Hippocampal formation (tissue), 2 donors: ENCODE results near the gene METTL1.

Experiments used
- DNase-seq, 2 donors: peaks; one replicate each; lab custom pipeline; 2025; lab: John Stamatoyannopoulos, UW

METTL1 gene

DNA sequence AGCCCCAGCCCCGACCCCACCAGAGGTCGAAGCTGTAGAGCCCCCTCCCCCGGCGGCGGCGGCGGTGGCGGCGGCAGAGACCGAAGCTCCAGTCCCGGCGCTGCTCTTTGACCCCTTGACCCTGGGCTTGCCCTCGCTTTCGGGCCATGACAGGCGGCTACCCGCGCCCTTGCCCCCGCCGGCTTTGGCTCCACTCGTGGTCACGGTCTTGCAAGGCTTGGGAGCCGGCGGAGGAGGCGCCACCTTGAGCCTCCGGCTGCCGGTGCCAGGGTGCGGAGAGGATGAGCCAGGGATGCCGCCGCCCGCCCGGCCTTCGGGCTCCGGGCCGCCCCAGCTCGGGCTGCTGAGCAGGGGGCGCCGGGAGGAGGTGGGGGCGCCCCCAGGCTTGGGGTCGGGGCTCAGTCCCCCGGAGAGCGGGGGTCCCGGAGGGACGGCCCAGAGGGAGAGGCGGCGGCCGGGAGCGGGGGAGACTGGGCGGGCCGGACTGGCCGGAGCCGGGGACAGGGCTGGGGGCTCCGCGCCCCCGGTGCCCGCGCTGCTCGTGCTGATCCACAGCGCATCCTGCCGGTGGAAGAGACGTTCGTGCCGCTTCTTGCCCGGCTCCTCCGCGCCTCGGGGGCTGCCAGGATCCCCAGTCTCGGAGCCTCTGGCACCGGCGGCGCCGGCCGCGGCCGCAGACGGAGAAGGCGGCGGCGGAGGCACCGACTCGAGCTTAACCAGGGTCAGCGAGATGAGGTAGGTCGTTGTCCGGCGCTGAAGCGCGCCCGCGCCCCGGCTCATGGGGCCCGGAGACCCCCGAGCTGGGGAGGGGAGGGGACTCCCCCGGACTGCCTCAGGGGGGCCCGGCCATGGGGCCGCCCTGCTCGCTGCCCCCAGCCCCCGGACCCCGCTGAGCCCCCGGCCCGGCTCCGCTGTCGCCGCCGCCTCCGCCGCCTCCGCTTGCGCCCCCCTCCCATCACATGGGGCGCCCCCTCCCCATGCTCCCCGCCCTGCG is 34.1 kb downstream of the METTL1 start:
- no peak for DNase-seq

DNA sequence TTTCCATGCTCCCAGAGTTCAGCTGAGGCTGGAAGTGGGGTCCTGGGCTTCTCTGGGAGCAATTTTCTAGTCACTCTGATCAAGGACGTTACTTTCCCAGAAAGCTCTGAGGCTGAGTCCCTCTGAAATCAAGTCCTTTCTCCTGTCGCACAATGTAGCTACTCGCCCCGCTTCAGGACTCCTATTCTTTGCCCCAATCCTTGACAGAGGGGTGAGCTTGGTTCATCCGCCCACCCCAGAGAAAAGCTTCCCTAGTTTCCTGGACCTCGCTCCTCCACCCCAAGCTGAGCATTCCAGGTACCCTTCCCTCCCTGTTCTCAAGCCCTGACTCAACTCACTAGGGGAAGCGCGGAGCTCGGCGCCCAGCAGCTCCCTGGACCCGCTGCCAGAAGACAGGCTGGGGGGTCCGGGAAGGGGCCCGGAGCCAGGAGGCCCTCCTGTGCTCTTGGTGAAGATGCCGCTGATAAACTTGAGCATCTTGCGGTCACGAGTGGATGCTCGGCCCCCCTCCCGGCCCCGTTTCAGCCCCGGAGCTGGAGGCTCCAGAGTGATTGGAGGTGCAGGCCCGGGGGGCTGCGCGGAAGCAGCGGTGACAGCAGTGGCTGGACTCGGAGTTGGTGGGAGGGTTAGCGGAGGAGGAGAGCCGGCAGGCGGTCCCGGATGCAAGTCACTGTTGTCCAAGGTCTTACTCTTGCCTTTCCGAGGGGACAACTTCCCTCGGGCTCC is 35.0 kb downstream of the METTL1 start:
- no peak for DNase-seq

DNA sequence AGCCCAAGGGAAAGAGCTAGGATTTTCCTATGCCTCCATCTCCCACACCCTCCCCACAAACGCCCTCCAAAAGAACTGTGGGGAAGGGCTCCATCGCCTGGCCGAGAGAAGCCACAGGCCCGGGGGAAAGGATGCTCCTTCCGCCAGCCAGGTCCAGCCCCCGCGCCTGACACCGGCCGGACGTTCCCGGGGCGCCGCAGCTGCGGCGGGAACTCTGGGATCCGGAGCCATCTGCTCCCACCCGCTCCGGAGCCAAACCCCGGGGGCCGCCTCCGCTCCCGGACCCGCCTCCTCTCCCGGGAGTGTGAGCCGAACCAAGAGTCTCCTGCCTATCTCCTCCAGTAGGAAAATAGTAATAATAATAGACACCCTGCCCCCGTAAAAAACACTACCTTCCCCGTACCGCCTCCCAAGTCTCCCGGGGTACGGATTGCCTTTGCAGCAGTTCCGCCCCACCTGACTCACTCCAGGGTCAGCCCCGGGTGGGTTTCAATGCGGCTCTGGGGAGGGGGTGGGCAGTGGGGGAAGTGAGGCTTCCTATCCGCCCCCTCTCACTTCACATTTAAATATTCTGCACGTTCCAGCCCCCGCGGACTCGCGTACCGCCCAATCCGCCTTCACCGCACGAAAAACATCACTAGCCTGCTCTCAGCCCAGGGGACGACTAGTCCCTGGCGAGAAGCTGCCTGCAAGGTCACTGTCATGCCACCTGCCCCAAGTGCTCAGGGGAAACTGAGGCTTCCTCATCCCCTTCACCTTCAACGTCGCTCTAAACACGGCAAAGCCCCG is 35.8 kb downstream of the METTL1 start:
- DNase-seq: no peak

DNA sequence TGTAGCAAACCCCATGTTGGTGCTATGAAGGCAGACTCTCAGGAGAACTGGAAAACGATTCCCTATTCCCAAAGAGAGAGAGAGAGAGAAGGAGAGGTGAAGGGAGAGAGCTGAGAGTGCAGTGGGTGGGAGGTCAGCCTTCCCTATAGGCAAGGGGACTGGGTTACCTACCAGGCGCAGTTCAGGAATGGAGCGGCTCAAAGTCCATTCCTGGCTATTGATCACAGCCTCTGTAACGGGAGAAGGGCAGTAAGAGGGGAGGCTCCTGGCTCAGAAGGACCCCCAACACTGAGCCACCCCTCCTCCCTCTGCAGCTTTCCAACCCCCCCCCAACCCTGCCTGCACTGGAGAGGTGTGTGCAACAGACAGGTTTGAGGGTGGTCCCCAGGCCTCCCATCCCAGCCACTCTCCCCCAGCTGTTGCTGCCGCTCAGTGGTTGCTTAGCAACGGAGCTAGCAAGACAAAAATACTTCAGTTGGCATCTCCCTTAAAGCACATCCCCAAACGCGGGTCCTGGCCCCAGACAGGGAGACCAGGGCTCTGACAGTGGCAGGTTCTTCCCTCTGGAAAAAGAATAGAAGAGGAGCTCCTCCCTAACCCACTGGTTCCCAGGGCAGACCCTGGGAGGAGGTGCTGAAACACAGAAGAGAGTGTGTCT is 36.6 kb downstream of the METTL1 start:
- DNase-seq: no peak

DNA sequence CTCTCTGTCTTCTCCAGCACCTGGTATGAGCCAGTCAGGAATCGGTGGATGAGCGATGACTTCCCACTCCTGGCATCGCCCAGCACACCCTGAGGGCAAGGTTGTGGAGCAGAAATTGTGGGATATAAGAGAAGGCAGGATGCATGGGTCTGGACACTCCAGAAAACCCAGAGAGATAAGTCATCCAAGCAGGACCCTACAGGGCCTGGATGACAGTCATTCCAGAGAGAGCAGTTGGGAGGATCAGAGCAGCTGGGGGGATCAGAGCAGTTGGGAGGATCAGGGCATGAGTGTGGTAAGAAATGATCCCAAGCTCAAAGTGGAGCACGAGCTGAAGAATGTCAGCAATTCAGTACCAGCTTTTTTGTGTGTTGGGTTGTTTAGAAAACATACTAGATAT is 37.3 kb downstream of the METTL1 start:
- no peak for DNase-seq

DNA sequence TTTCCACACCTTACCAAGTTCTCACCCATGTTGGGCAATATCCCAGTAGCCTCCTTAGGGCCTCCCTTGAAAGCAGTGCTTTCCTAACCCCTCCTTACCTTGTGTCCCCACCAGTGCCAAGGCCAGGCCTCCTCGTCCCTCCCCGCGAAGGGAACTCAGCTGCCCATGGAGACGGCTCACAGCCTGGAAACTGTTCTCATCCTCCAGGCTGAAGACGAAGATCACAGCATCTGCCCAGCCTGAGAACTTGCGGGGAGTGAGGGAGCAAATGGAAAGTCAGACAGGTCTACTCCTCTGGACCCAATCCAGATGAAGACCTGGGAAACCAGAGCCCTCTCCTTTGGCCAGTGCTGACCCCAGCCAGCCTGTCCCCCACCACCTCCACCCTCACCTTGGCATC is 38.0 kb downstream of the METTL1 start:
- DNase-seq: no peak

DNA sequence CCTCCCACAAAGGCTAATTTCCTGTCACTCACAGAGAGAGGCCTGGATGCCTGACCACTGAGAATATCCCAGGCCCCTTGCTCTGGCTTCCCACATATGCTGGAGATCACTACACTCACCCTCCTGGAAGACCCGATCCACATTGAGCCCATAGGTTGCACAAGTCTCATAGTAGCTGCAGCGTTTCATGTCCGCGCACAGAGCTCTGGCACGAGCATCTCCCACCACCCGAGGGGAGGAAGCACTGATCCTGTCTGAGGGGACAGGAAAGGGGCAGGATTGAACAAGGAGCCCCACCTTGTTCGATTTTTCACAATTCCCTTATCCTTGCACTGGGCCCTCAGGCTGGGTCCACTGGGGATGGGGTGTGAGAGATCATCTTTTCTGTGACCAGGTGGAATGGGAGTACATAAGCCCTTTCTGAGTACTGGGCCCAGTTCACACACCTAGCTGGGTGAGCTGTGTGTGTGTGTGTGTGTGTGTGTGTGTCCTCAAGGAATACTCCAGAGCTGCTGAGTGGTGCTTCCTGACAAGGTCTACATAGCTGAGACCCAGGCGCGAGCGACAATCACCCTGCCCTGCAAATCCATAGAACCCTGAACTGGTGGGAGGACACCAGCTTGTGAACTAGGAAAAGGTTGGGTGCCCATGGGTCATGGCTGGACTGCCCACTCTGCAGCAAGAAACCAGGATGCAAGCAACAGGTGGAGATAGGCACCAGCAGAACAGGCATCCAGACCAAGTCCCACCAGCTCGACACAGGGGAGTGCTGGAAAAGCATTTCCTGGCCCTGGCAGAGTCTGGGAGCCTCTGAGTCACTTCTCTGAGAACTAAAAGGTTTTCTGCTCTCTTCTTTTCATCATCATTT is 38.9 kb downstream of the METTL1 start:
- DNase-seq: no peak

DNA sequence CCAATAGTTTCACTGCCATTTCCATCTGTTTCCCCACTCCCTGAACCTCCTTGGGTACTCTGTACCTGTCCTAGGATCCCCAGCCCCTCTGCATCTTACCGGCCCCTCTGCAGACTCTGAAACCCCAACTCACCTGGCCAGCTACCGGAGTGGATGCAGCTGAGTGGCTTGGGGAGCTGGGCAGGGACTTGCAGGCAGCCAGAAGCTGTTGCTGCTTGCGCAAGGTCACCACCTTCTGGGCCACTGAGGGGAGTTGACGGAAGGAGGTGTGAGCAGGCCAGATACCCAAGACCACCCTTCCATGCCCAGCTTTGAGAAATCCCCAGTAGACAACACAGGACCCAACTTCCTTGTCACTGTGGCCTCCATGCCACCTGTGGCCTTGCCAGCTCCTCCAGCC is 39.6 kb downstream of the METTL1 start:
- no peak for DNase-seq

DNA sequence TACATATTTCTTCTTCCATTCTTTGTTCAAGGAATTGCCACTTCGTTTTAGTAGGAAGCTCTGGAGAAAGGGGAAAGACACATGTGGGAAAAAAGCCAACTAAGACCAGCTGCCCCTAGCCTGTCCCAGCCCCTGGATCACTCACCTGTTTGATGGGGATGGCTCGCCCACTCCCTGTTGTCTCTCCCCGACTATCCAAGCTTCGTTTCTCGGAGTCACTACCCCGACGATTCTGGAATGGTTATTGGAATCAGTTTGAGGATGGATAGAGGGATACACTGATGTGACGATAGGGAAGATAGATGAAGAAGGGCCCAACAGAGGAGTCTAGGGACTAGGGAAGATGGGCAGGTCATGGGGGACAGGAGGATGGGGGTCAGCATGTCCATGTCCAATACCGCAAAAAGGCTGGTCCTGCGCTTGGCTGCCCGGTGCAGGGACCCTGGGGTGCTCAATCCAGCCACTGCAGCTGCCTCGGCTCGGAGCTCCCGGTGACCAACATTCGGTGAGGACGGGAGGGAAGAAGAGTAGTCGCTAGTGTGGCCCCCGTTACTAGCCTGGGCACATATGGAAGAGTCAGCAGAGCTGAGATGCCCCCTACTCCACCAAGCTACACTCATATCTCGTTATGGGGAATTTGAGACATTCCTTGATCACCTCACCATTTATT is 40.4 kb downstream of the METTL1 start:
- no peak for DNase-seq

DNA sequence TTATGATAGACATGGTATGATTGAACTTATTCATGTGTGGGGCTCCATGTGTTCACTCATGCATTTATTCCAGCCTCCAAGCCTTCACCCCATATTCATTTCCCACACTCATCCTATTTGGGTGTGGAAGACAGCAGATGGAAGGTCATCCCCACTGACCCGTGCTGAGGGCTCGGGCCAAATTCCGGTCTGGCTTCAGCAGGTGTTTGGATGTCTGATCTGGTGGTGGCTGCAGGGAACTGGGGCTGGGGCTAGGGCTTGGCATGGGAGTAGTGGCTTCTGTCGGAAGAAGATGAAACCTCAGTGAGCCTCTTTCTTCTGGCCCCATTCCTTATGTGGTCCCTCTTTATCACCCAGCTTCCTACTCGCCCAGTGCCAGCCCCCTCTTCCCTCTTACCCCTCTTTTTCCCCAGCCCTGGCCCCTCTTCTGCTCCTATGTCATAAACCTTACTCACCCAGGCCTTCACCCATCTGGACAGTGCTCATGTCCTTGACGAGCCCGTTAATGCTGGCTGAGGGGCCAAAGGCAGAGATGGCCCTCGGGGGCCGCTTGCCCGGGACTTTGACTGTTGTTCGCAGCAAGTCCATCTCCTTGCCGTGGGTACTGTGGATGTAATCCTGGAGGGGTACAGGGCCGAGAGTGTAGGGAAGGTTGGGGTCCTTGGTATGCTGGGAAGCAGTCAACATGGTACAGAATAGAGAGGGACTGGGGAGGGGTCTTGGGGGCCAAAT is 41.4 kb downstream of the METTL1 start:
- no peak for DNase-seq

DNA sequence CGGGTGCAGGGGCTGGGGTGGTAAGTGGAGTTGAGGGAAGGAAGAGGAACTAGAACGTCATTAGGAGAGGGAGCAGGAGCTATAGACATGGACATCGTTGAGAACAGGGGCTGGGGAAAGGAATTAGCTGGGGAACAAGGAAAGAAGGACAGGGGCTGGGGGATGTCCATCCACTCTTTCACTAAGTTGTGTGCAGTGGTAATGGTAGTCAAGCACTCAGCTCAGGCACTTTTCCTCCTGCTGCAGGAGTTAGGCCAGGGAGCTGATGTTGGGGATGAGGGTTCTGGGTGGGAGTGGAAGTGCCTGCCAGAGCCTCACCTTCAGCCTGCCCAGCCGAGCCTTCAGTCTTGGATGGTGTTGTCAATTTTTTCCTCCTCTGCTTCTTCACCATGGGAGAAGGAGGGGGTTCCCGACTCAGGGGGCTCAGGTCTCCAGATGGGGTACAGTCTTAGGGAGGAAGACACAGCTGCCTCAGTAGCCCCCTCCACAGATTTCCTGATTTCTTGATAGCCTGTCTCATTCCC is 42.5 kb downstream of the METTL1 start:
- DNase-seq: no peak

DNA sequence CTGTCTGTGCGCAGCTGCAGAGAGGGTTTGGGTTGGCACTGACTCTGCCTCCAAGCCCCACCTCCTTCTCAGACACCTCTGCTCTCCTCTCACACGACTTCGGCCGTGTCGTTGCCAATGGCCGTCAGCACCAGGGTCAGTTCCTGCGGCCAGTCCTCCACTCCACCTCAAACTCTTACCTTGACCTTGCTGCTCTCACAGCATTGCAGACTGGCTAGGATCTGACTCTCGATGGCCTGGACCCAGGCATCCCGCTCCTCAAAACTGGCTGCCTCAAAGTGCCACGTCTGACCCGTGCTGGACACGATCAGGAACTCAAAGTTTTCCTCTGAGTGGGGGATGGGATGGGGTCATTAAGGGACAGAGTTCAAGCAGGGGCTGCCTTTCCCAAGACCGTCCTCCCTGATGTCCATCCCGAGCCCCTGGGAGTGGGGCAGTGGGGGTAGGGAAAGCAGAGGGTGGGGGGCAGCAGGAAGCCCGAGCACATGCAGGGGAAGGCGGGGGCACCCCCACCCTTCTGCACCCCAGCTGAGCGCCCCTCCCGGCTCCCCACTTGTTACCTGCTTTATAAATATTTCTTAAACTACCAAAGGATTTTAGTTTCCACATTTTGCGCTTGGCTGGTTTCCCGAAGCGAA is 44.0 kb downstream of the METTL1 start:
- DNase-seq: no peak

DNA sequence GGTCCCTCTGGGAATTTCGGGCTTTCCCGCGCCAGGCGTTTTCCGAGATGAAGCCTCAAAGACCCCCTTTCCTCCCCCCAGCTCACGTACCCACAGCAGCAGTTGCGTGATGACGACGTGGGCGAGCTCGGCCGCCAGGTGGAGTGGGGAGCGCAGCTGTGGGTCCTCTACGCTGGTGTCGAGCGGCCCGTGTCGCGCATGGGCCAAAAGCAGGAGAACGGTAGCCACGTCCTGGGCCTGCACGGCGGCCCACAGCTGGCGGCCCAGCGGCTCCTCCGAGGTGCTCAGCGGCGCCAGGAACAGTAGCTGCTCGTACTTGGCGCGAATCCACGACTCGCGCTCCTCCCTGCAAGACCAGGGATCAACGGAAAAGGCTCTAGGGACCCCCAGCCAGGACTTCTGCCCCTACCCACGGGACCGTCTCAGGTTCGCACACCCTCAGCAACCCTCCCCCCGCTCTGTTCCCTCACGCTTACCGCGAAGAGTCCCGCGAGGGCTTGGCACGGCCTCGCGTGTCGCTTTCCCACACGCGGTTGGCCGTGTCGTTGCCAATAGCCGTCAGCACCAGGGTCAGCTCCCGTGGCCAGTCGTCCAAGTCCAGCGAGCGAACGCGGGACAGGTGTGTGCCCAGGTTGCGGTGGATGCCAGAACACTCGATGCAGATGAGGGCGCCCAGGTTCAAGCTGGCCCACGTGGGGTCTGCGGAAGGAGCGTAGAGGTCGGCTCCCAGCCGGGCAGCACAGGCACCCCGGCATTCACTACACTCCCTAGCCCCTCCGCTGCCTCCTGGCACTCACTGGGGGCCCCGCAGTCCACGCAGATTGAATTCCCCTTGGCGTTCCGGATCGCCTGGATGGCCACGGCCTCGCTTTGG is 44.8 kb downstream of the METTL1 start:
- DNase-seq: no peak

DNA sequence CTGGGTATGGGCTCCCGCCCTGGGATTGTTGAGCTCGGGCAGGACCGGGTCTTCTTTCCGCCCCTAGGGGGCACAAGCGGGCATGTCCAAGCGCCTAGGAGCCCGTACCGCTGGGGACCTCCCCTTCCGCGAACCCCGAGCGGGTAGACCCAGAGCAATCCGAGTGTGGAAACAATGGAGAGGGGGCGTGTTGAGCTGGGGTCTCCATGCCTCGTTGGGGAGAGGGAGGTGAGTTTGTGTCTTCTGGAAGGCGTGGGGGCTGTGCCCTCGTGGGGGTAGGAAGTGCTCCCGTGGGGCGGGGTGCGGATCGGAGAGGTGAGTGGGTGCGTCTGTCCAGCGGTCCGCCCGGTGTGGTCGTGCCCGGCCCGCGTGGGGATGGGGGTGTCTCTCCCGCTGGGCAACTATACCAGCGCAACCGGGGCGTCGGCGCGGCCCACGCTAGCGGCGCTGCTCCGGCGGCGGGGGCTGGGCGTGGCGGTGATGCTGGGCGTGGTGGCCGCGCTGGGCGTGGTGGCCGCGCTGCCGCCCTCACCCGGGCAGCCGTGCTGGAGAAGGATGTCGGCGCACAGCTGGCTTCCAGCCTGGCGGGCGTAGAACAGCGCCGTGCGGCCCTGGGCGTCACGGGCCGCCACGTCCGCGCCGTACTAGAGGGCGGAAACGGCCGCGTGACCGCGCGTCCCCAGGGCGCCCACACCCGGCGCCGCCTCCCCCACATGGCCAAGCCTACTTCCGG is 45.6 kb downstream of the METTL1 start:
- peak; percentile 41 to 44 for DNase-seq

DNA sequence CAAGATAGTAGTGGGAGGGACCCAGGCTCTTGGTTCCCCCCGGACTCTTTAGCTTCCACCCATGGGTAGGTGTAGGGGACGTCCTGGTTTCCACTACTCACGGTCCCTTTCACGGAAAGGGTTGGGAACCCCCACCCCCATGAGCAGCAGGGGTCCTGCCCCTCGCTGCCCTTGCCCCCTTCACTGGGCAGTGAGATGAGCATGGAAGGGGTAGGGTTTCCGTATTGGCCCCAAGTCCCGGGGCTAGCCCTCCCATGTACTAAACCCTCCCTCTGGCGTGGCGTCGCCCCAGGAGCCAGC is 46.1 kb downstream of the METTL1 start:
- no peak for DNase-seq

DNA sequence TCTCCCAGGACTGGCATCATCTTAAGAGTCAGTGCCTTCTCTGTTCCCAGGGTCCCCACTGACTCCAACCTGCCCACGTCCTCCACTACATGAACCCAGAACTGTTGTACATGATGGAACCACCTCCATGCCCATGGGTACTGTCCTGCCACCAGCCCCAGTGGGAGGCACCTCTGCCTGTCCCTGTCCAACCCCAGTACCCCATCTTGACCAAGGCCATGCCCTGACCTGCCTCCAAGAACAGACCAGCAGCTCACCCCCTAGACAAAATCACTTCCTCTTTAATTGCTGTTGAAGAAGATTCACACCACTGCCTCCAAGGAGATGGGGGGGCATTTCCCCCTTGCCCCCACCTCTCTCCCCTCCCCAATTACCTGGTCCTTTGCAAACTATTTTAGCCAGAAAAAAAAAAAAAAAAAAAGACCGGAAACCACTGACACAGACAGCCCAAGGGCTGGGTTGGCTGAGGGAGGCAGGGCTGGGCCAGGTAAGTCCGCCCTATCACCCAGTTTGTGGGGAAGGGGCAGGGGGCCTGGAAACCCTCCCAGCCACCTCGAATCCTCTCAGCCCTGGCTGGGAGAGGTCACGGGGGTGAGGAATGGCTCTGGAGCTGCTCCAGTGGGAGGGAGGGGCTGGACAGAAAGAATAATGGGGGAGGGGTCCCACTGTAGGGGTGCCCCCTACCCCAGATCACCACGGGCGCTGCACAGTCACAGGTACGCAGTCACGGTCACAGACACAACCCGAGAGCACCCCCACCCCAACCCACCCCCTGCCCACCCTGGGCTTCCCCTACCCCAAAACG is 46.8 kb downstream of the METTL1 start:
- no peak for DNase-seq
